Neural cell (in vitro differentiated cells): ENCODE measurements around the gene LPIN3.

Source experiments
- CTCF ChIP-seq: fragments of 450-650 bp; IDR thresholded peaks from 2 replicates; pipeline ENCODE4 v1.5.1; 2014; ENCODE audit warnings: antibody characterized with exemption, mild to moderate bottlenecking, moderate library complexity; ENCODE audit not compliant: poor library complexity, severe bottlenecking
- EP300 ChIP-seq: fragments of 450-650 bp; conservative IDR thresholded peaks from 2 replicates; pipeline ENCODE4 v1.6.1; 2014; ENCODE audit warnings: antibody characterized with exemption, mild to moderate bottlenecking, moderate library complexity; ENCODE audit not compliant: poor library complexity, severe bottlenecking
- EZH2 ChIP-seq: fragments of 200-600, 300-800 bp; shearing (Covaris generic), sonication (generic); IDR thresholded peaks from 2 replicates; pipeline ENCODE4 v1.6.1; 2014; ENCODE audit warnings: antibody characterized with exemption, low read length, borderline replicate concordance, mild to moderate bottlenecking; ENCODE audit not compliant: insufficient read depth, poor library complexity, severe bottlenecking
- MXI1 ChIP-seq: fragments of 450-650 bp; conservative IDR thresholded peaks from 2 replicates; pipeline ENCODE4 v1.6.1; 2014; ENCODE audit warnings: antibody characterized with exemption, mild to moderate bottlenecking; ENCODE audit not compliant: poor library complexity, severe bottlenecking
- POLR2AphosphoS5 ChIP-seq: IDR thresholded peaks from 2 replicates; pipeline ENCODE4 v1.6.1; 2012
- RAD21 ChIP-seq: fragments of 450-650 bp; conservative IDR thresholded peaks from 2 replicates; pipeline ENCODE4 v1.6.1; 2014; ENCODE audit warnings: antibody characterized with exemption, mild to moderate bottlenecking, moderate library complexity
- TAF1 ChIP-seq: IDR thresholded peaks from 2 replicates; pipeline ENCODE4 v1.6.1; 2012; ENCODE audit warnings: low read depth

- TF ChIP-seq POLR2AphosphoS5 = no peak
- TF ChIP-seq CTCF = no peak
- no peak for TF ChIP-seq EZH2
- no peak for TF ChIP-seq EP300
- no peak for TF ChIP-seq RAD21
- no peak for TF ChIP-seq MXI1
- no peak for TF ChIP-seq TAF1
Observed at GRCh38 chr20:41390889-41391288, 50.3 kb downstream of the LPIN3 start.
